ENCODE data around the gene PNMA1.

DNA sequence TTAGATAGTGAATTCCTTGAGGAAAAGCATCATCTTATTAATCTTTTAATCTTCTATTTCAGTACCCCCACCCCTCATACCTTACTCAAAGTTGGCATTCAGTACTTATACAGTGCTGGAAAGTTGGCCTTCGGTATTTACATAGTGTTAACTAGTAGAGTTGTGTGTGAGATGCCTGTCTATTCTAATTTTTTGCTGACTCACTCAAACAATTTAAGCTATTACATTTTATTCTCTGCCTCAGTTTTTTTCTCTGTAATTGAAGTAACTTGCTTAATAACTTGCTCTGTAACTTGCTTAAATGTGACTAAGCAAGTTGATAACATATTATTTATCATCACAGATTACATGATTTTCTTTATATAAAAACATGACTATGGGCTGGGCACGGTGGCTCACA, 49.1 kb downstream of the PNMA1 start:
- TF ChIP-seq POLR2A (IDR thresholded peaks at IDR 0.05), result no peak
- TF ChIP-seq, protein P1, sequence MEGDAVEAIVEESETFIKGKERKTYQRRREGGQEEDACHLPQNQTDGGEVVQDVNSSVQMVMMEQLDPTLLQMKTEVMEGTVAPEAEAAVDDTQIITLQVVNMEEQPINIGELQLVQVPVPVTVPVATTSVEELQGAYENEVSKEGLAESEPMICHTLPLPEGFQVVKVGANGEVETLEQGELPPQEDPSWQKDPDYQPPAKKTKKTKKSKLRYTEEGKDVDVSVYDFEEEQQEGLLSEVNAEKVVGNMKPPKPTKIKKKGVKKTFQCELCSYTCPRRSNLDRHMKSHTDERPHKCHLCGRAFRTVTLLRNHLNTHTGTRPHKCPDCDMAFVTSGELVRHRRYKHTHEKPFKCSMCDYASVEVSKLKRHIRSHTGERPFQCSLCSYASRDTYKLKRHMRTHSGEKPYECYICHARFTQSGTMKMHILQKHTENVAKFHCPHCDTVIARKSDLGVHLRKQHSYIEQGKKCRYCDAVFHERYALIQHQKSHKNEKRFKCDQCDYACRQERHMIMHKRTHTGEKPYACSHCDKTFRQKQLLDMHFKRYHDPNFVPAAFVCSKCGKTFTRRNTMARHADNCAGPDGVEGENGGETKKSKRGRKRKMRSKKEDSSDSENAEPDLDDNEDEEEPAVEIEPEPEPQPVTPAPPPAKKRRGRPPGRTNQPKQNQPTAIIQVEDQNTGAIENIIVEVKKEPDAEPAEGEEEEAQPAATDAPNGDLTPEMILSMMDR (IDR thresholded peaks at IDR 0.05), result no peak
